ENCODE measurements around the gene CELF4. TPM values are rescaled to one million over a fixed set of nuclear protein-coding genes. Genes with fewer than 3 reads are reported as not detected.

CELF4 gene
- total and polyA plus RNA-seq, 2 of the 4 experiments (the other 2 are of a cell fraction): not detected

DNA sequence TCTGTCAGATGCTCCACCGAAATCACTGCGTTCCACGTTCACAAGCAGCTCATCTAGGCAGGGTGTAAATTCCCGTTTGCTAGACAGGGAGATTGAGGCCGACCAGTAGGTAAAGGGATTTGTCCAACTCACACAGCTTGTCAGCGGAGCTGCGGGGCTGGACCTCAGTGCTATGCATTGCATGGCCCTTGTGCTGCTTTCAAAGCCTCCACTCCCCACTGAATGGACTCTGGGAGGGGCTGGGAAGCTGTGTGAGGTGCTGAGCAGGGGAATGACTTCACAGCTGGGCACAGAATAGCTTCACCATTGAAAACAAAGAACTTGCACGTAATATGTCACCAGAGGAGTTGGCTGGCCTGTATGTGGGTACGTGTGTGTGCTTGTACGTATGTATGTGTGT is 21.4 kb downstream of the CELF4 start:
- Histone ChIP-seq H3K79me1 (ENCODE audit: low read depth in 1 of 2, low read length in 2 of 2) (no peaks in the 10 kb centered on the region), H3K14ac (replicated peaks; ENCODE audit: low read depth, low read length) (no peak overlapping the region), H2AK9ac (replicated peaks; ENCODE audit: low read depth, low read length, poor library complexity) (no peak overlapping the region), H3K18ac (ENCODE audit: low read depth, low read length) (no peak overlapping the region), H3K27me3 (ENCODE audit: control insufficient read depth, insufficient read depth, low read length) (peaks cover 5% of the 10 kb centered on the region; the same call in 1 of the 2 replicates), H3K9ac (ENCODE audit: low read depth, low read length) (no peak overlapping the region), H2BK120ac (ENCODE audit: low read depth, low read length) (no peak overlapping the region), H3K9me1 (ENCODE audit: insufficient read depth, low read length) (no peaks in the 10 kb centered on the region), H2AFZ (replicated peaks; ENCODE audit: low read length, poor library complexity) (no peak overlapping the region), H2BK5ac (ENCODE audit: low read depth, low read length, poor library complexity, severe bottlenecking) (no peak overlapping the region), H4K20me1 (ENCODE audit: insufficient read depth, low read length) (no peaks in the 10 kb centered on the region), H3K56ac (ENCODE audit: extremely low read depth, insufficient read depth, low read length) (no peak overlapping the region), H3K27ac (ENCODE audit: insufficient read depth, low read length) (no peak overlapping the region), H3K4me1 (ENCODE audit: control insufficient read depth, insufficient read depth, low read length) (no peaks in the 10 kb centered on the region), H4K91ac (ENCODE audit: insufficient read depth, low read depth, low read length) (no peak overlapping the region), H2BK15ac (ENCODE audit: low read depth, low read length) (no peak overlapping the region), H3K4ac (ENCODE audit: low read depth, low read length) (no peak overlapping the region), H3K9me3 (ENCODE audit: control insufficient read depth, insufficient read depth, low read length) (no peaks in the 10 kb centered on the region), H3K4me2 (ENCODE audit: low read depth, low read length) (no peak overlapping the region), H3K36me3 (ENCODE audit: control insufficient read depth, insufficient read depth, low read length) (no peaks in the 10 kb centered on the region), H4K5ac (ENCODE audit: low read depth, low read length) (no peak overlapping the region), H3K23ac (ENCODE audit: low read depth, low read length) (no peak overlapping the region), H2AK5ac (ENCODE audit: low read depth, low read length) (no peak overlapping the region), H2BK20ac (ENCODE audit: low read depth, low read length) (no peak overlapping the region), H4K8ac (ENCODE audit: low read depth in 2 of 2, low read length in 2 of 2) (no peak overlapping the region), H3K4me3 (ENCODE audit: insufficient read depth, low read depth, low read length) (no peak overlapping the region)
- ChIA-PET POLR2A (ENCODE audit: unreplicated experiment) (no interaction called here), CTCF (no interaction called here)
- intact Hi-C loops (cut with micrococcal nuclease): no loop called here
- ATAC-seq (ENCODE audit: low read depth) (no peak), DNase-seq (no peak)
- TF ChIP-seq MAFK (IDR thresholded peaks at IDR 0.05; ENCODE audit: low read depth, low read length) (no peak), RAD21 (IDR thresholded peaks at IDR 0.05; ENCODE audit: low read length) (no peak), MXI1 (IDR thresholded peaks at IDR 0.05; ENCODE audit: borderline replicate concordance, low read depth, low read length) (no peak)
- TF ChIP-seq, protein P1, sequence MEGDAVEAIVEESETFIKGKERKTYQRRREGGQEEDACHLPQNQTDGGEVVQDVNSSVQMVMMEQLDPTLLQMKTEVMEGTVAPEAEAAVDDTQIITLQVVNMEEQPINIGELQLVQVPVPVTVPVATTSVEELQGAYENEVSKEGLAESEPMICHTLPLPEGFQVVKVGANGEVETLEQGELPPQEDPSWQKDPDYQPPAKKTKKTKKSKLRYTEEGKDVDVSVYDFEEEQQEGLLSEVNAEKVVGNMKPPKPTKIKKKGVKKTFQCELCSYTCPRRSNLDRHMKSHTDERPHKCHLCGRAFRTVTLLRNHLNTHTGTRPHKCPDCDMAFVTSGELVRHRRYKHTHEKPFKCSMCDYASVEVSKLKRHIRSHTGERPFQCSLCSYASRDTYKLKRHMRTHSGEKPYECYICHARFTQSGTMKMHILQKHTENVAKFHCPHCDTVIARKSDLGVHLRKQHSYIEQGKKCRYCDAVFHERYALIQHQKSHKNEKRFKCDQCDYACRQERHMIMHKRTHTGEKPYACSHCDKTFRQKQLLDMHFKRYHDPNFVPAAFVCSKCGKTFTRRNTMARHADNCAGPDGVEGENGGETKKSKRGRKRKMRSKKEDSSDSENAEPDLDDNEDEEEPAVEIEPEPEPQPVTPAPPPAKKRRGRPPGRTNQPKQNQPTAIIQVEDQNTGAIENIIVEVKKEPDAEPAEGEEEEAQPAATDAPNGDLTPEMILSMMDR (conservative IDR thresholded peaks at IDR 0.05; ENCODE audit: low read depth, low read length): no peak
- TF ChIP-seq, protein P2, sequence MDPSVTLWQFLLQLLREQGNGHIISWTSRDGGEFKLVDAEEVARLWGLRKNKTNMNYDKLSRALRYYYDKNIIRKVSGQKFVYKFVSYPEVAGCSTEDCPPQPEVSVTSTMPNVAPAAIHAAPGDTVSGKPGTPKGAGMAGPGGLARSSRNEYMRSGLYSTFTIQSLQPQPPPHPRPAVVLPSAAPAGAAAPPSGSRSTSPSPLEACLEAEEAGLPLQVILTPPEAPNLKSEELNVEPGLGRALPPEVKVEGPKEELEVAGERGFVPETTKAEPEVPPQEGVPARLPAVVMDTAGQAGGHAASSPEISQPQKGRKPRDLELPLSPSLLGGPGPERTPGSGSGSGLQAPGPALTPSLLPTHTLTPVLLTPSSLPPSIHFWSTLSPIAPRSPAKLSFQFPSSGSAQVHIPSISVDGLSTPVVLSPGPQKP (IDR thresholded peaks at IDR 0.05; ENCODE audit: borderline replicate concordance, low read depth, low read length): no peak
- BruUV-seq (replicated peaks): no TSS peak
- 40% methylated on average over 1 of the region's 10 CpGs; no CpG with 5 or more reads in 1 of the 2 experiments for WGBS, 2 experiments (ENCODE audit: extremely low coverage in 2 of 2, insufficient read length in 1 of 2)
- dilution Hi-C loops (cut with HindIII; ENCODE audit: low sequenced_read_pairs, unreplicated experiment): no loop called here
- in situ Hi-C loops (cut with MboI; ENCODE audit: low sequenced_read_pairs): no loop called here
